NCI-H774 (cell line): Measurements from ENCODE around the gene TCAP.

Experiments
- DNase-seq: peaks from one replicate; lab custom pipeline; 2025; lab: John Stamatoyannopoulos, UW

The TCAP gene

GRCh38 chr17:39667945-39668924 is 3.1 kb downstream of the TCAP start, which contains the start of gene PNMT:
TSS of gene PNMT (plus strand) at chr17:39668453. CDS start at chr17:39668476, 23 bp downstream.
- DNase-seq: peak; percentile 58

- DNase-seq: no peak
Observed at GRCh38 chr17:39669897-39670735, 5.0 kb downstream of the TCAP start.

GRCh38 chr17:39670746-39671145 is 5.6 kb downstream of the TCAP start:
- no peak for DNase-seq

GRCh38 chr17:39671651-39672521 is 6.7 kb downstream of the TCAP start:
- DNase-seq: no peak

- no peak for DNase-seq
Observed at GRCh38 chr17:39672522-39673334, 7.6 kb downstream of the TCAP start.

- no peak for DNase-seq
Observed at GRCh38 chr17:39673335-39674081, 8.4 kb downstream of the TCAP start.

GRCh38 chr17:39674179-39674578 is 9.0 kb downstream of the TCAP start:
- DNase-seq: no peak

GRCh38 chr17:39674702-39675389 is 9.7 kb downstream of the TCAP start:
- no peak for DNase-seq

- DNase-seq: no peak
Observed at GRCh38 chr17:39675390-39676082, 10.4 kb downstream of the TCAP start.

- no peak for DNase-seq
Observed at GRCh38 chr17:39676198-39676819, 11.2 kb downstream of the TCAP start.

- no peak for DNase-seq
Observed at GRCh38 chr17:39677072-39677471, 11.9 kb downstream of the TCAP start.

- DNase-seq: no peak
Observed at GRCh38 chr17:39677542-39678339, 12.6 kb downstream of the TCAP start.

- no peak for DNase-seq
Observed at GRCh38 chr17:39678340-39679116, 13.4 kb downstream of the TCAP start.

- no peak for DNase-seq
Observed at GRCh38 chr17:39679521-39680192, 14.5 kb downstream of the TCAP start.

GRCh38 chr17:39683295-39683939 is 18.3 kb downstream of the TCAP start:
- no peak for DNase-seq
